HepG2 (cell line): ENCODE data around the gene KAT7. TPM values are rescaled to one million over a fixed set of nuclear protein-coding genes. Genes with fewer than 3 reads are reported as not detected.
A peak's percentile ranks its signal among the peaks of the same experiment; 100 is the strongest.

Experiments used
- EP300 ChIP-seq, 3 experiments: sonication (generic) in 1 of 3; formaldehyde crosslinking in 1 of 3; IDR thresholded peaks; 2 replicates each; pipeline versions ENCODE4 v1.5.1 to v1.6.1; 2011 to 2020; ENCODE audit warnings: low read depth in 2 of 3, low read length in 2 of 3, borderline replicate concordance in 1 of 3, improper control_type of control experiment in 1 of 3, mild to moderate bottlenecking in 1 of 3, missing genetic modification reagents in 1 of 3, moderate library complexity in 1 of 3
- MBD4 ChIP-seq: IDR thresholded peaks from 2 replicates; pipeline ENCODE4 v1.6.1; 2012; ENCODE audit warnings: low read length, inconsistent platforms, borderline replicate concordance
- MLXIP ChIP-seq: sonication (generic); formaldehyde crosslinking; IDR thresholded peaks from 2 replicates; pipeline ENCODE4 v1.9.0; 2021; ENCODE audit warnings: missing genetic modification reagents, borderline replicate concordance
- NFIC ChIP-seq: IDR thresholded peaks from 2 replicates; pipeline ENCODE4 v1.6.1; 2012; ENCODE audit warnings: mild to moderate bottlenecking, low read length, inconsistent platforms
- SIN3A ChIP-seq: IDR thresholded peaks from 2 replicates; pipeline ENCODE4 v1.6.1; 2011; ENCODE audit warnings: low read depth, mild to moderate bottlenecking, control low read depth, low read length, borderline replicate concordance
- SKIL ChIP-seq: sonication (generic); formaldehyde crosslinking; IDR thresholded peaks from 2 replicates; pipeline ENCODE4 v1.8.0; 2022; ENCODE audit warnings: missing genetic modification reagents, mild to moderate bottlenecking, moderate library complexity, borderline replicate concordance
- SNAPC5 ChIP-seq: sonication (generic); formaldehyde crosslinking; IDR thresholded peaks from 2 replicates; pipeline ENCODE4 v1.8.1; 2023; ENCODE audit warnings: mild to moderate bottlenecking, missing genetic modification reagents, borderline replicate concordance
- ZBTB26 ChIP-seq: IDR thresholded peaks from 2 replicates; pipeline ENCODE4 v1.6.1; 2016; ENCODE audit warnings: missing compliant biosample characterization, missing genetic modification reagents, borderline replicate concordance
- ZBTB4 ChIP-seq: sonication (generic); formaldehyde crosslinking; IDR thresholded peaks from 2 replicates; pipeline ENCODE4 v1.4.0; 2020; ENCODE audit warnings: missing genetic modification reagents, mild to moderate bottlenecking, borderline replicate concordance
- ZFP37 ChIP-seq: sonication (generic); formaldehyde crosslinking; IDR thresholded peaks from 2 replicates; pipeline ENCODE4 v1.4.0; 2020; ENCODE audit warnings: missing genetic modification reagents, borderline replicate concordance
- ZNF121 ChIP-seq: sonication (generic); formaldehyde crosslinking; IDR thresholded peaks from 2 replicates; pipeline ENCODE4 v1.5.0; 2020; ENCODE audit warnings: mild to moderate bottlenecking, missing genetic modification reagents
- ZNF782 ChIP-seq: sonication (generic); formaldehyde crosslinking; IDR thresholded peaks from 2 replicates; pipeline ENCODE4 v1.4.0; 2020; ENCODE audit warnings: missing genetic modification reagents, mild to moderate bottlenecking, borderline replicate concordance
- ZSCAN12 ChIP-seq: sonication (generic); formaldehyde crosslinking; IDR thresholded peaks from 2 replicates; pipeline ENCODE4 v1.9.0; 2021; ENCODE audit warnings: mild to moderate bottlenecking, missing genetic modification reagents
- ZUFSP ChIP-seq: sonication (generic); formaldehyde crosslinking; IDR thresholded peaks from 2 replicates; pipeline ENCODE4 v1.9.0; 2021; ENCODE audit warnings: missing genetic modification reagents, mild to moderate bottlenecking, borderline replicate concordance
- polyA plus RNA-seq, 8 experiments: library from polyadenylated mRNA; depleted of rRNA in 3 of 8; stranded (reverse) in 7 of 8; unstranded in 1 of 8; fragments of >200 nt; fragmentation: Illumina TruSeq in 4 of 8; extraction: Trizol in 4 of 8; gene quantifications; 2 replicates each; pipeline versions ENCODE4 v1.2.1 to v1.2.3, GENCODE V29; 2011 to 2016; ENCODE audit warnings: low read depth in 4 of 8, missing spikeins in 1 of 8, mixed read lengths in 1 of 8; ENCODE audit not compliant: insufficient read depth in 1 of 8
- total RNA-seq, 5 experiments: library from RNA; depleted of rRNA; stranded (reverse); fragments of >200 nt; fragmentation: Illumina TruSeq; extraction: Trizol; gene quantifications; 2 replicates each; pipeline ENCODE4 v1.2.3, GENCODE V29; 2016; ENCODE audit warnings: low read depth in 1 of 5

KAT7 gene
- total and polyA plus RNA-seq, 2 of the 13 experiments (the other 11 are each of a cell fraction or from before 2014, with no cell fraction given) = 21.2 to 39.2 TPM

- TF ChIP-seq ZSCAN12 (CRISPR knock-in tag) (no peak), ZUFSP (CRISPR knock-in tag) (no peak), MBD4 (no peak), ZNF121 (CRISPR knock-in tag) (no peak), SNAPC5 (CRISPR knock-in tag) (no peak), NFIC (no peak), SIN3A (no peak), ZFP37 (no peak), EP300 (IDR thresholded peaks at IDR 0.05; ENCODE audit: low read depth in 2 of 2, low read length in 2 of 2) (no peak), EP300 (CRISPR knock-in tag; IDR thresholded peaks at IDR 0.05; ENCODE audit: borderline replicate concordance) (0 out of 2 replicates have a peak, but pooled peaks have one; percentile 19), ZBTB26 (CRISPR knock-in tag) (no peak), MLXIP (CRISPR knock-in tag) (no peak), SKIL (no peak), ZNF782 (no peak), ZBTB4 (CRISPR knock-in tag) (peak; percentile 65; the same call in 1 of the 2 replicates)
These were observed 63.2 kb downstream of the KAT7 start (continued) for GRCh38 chr17:49851387-49852291.
